K562 (cell line): ENCODE measurements around the gene EMC10. TPM values are rescaled to one million over a fixed set of nuclear protein-coding genes. Genes with fewer than 3 reads are reported as not detected.

Experiments used
- CHD7 ChIP-seq: fragments of 200-600 bp; sonication (generic); IDR thresholded peaks from one replicate; pipeline ENCODE4 v1.6.1; 2012; ENCODE audit warnings: mild to moderate bottlenecking, low read depth, low read length, inconsistent platforms
- ESRRB ChIP-seq: fragments of 250-450 bp; sonication (Bioruptor Pico); IDR thresholded peaks from 2 replicates; pipeline ENCODE4 v1.5.0; 2020; ENCODE audit warnings: mild to moderate bottlenecking, moderate library complexity, borderline replicate concordance
- JUNB ChIP-seq: fragments of 450-650 bp; formaldehyde crosslinking; conservative IDR thresholded peaks from 2 replicates; pipeline ENCODE4 v1.4.0; 2020; ENCODE audit warnings: mild to moderate bottlenecking
- polyA plus RNA-seq, 8 experiments: library from polyadenylated mRNA; depleted of rRNA in 4 of 8; stranded (reverse) in 5 of 8; unstranded in 3 of 8; fragments of >200 nt; fragmentation: Nextera tagmentation in 2 of 8; fragmentation: Illumina TruSeq in 1 of 8; extraction: Ambion mirVana in 2 of 8; extraction: Trizol in 1 of 8; gene quantifications; 2 replicates each; pipeline versions ENCODE4 v1.2.1 to v1.2.3, GENCODE V29; 2011 to 2014; ENCODE audit warnings: inconsistent platforms in 1 of 8, missing spikeins in 1 of 8
- total RNA-seq, 7 experiments: library from RNA; depleted of rRNA in 6 of 7; stranded (reverse); fragments of >200 nt in 6 of 7; fragmentation: Illumina TruSeq in 2 of 7; extraction: Trizol in 2 of 7; gene quantifications; 2 replicates each; pipeline versions ENCODE4 v1.2.1 to v1.2.3, GENCODE V29; 2011 to 2021; ENCODE audit warnings: low replicate concordance in 1 of 7
- TF ChIP-seq, protein P1 (sequence below), 2 experiments: fragments of 450-650 bp in 1 of 2; sonication (generic) in 1 of 2; formaldehyde crosslinking in 1 of 2; IDR thresholded peaks; 2 replicates each; pipeline versions ENCODE4 v1.7.1 to v1.9.0; 2016 to 2022; ENCODE audit warnings: inconsistent platforms in 1 of 2, mild to moderate bottlenecking in 1 of 2, missing genetic modification reagents in 1 of 2
- TF ChIP-seq, protein P2 (sequence below), 2 experiments: fragments of 450-650 bp in 1 of 2; sonication (generic) in 1 of 2; formaldehyde crosslinking in 1 of 2; IDR thresholded peaks in 1 of 2; conservative IDR thresholded peaks in 1 of 2; 2 replicates each; pipeline versions ENCODE4 v1.6.1 to v1.8.1; 2016 to 2023; ENCODE audit warnings: mild to moderate bottlenecking in 2 of 2, moderate library complexity in 2 of 2, inconsistent platforms in 1 of 2, missing genetic modification reagents in 1 of 2

EMC10 gene
- total and polyA plus RNA-seq, 9 of the 15 experiments (the other 6 are each of a cell fraction or from before 2014, with no cell fraction given), result 1.4 to 46.0 (median 13.1) TPM

- TF ChIP-seq, protein P1, sequence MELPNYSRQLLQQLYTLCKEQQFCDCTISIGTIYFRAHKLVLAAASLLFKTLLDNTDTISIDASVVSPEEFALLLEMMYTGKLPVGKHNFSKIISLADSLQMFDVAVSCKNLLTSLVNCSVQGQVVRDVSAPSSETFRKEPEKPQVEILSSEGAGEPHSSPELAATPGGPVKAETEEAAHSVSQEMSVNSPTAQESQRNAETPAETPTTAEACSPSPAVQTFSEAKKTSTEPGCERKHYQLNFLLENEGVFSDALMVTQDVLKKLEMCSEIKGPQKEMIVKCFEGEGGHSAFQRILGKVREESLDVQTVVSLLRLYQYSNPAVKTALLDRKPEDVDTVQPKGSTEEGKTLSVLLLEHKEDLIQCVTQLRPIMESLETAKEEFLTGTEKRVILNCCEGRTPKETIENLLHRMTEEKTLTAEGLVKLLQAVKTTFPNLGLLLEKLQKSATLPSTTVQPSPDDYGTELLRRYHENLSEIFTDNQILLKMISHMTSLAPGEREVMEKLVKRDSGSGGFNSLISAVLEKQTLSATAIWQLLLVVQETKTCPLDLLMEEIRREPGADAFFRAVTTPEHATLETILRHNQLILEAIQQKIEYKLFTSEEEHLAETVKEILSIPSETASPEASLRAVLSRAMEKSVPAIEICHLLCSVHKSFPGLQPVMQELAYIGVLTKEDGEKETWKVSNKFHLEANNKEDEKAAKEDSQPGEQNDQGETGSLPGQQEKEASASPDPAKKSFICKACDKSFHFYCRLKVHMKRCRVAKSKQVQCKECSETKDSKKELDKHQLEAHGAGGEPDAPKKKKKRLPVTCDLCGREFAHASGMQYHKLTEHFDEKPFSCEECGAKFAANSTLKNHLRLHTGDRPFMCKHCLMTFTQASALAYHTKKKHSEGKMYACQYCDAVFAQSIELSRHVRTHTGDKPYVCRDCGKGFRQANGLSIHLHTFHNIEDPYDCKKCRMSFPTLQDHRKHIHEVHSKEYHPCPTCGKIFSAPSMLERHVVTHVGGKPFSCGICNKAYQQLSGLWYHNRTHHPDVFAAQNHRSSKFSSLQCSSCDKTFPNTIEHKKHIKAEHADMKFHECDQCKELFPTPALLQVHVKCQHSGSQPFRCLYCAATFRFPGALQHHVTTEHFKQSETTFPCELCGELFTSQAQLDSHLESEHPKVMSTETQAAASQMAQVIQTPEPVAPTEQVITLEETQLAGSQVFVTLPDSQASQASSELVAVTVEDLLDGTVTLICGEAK (IDR thresholded peaks at IDR 0.05), result no peak
- TF ChIP-seq, protein P1 (CRISPR knock-in tag; IDR thresholded peaks at IDR 0.05), result no peak
- no peak for TF ChIP-seq CHD7
- no peak for TF ChIP-seq JUNB
- TF ChIP-seq, protein P2, sequence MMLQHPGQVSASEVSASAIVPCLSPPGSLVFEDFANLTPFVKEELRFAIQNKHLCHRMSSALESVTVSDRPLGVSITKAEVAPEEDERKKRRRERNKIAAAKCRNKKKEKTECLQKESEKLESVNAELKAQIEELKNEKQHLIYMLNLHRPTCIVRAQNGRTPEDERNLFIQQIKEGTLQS (IDR thresholded peaks at IDR 0.05), result no peak
- TF ChIP-seq, protein P2 (CRISPR knock-in tag; conservative IDR thresholded peaks at IDR 0.05), result no peak
- no peak for TF ChIP-seq ESRRB (CRISPR knock-in tag)
Measured at GRCh38 chr19:50453243-50453642, 23.1 kb upstream of the EMC10 start (continued).
